CD14-positive monocyte (primary cell): ENCODE results near the gene PIH1D1. TPM values are rescaled to one million over a fixed set of nuclear protein-coding genes. Genes with fewer than 3 reads are reported as not detected.
A peak's percentile ranks its signal among the peaks of the same experiment; 100 is the strongest.

Experiments
- DNase-seq, 3 donors: peaks; one replicate each; pipeline ENCODE4 v3.0.0-alpha.2; 2011 to 2022
- H2AFZ ChIP-seq: 2 replicates; pipeline ENCODE4 v1.6.0; 2012; ENCODE audit warnings: mild to moderate bottlenecking, low read depth, low read length, inconsistent platforms; ENCODE audit not compliant: insufficient read depth, poor library complexity, severe bottlenecking
- H3K27ac ChIP-seq, 2 donors: 1 replicate in 1 of 2; 2 replicates in 1 of 2; pipeline ENCODE4 v1.5.1; 2012 to 2013; ENCODE audit warnings: low read length in 2 of 2, control low read depth in 1 of 2, inconsistent platforms in 1 of 2, low read depth in 1 of 2, mild to moderate bottlenecking in 1 of 2
- H3K27me3 ChIP-seq, 2 donors: one replicate each; pipeline versions ENCODE4 v1.6.0 to v1.6.1; 2011 to 2013; ENCODE audit warnings: low read length in 2 of 2; ENCODE audit not compliant: control insufficient read depth in 2 of 2, insufficient read depth in 2 of 2
- H3K36me3 ChIP-seq, 2 donors: replicated peaks in 1 of 2; 1 replicate in 1 of 2; 2 replicates in 1 of 2; pipeline versions ENCODE4 v1.5.1 to v1.6.1; 2012 to 2013; ENCODE audit warnings: low read length in 2 of 2, control low read depth in 1 of 2, inconsistent platforms in 1 of 2, mild to moderate bottlenecking in 1 of 2; ENCODE audit not compliant: insufficient read depth in 2 of 2, control insufficient read depth in 1 of 2
- H3K4me1 ChIP-seq, 2 donors: 1 replicate in 1 of 2; 2 replicates in 1 of 2; pipeline versions ENCODE4 v1.5.1 to v1.6.1; 2012 to 2013; ENCODE audit warnings: low read length in 2 of 2, control low read depth in 1 of 2, inconsistent platforms in 1 of 2, mild to moderate bottlenecking in 1 of 2, moderate library complexity in 1 of 2; ENCODE audit not compliant: insufficient read depth in 2 of 2, control insufficient read depth in 1 of 2
- H3K4me2 ChIP-seq: replicated peaks from 2 replicates; pipeline ENCODE3; 2012; ENCODE audit warnings: low read length, moderate library complexity, mild to moderate bottlenecking; ENCODE audit not compliant: poor library complexity, severe bottlenecking; ENCODE audit errors: extremely low read depth
- H3K4me3 ChIP-seq, 3 experiments: fragments of 200-600 bp in 1 of 3; sonication (generic) in 1 of 3; replicated peaks in 1 of 3; 1 replicate in 2 of 3; 2 replicates in 1 of 3; pipeline ENCODE4 v1.5.1; 2011 to 2013; ENCODE audit warnings: low read length in 3 of 3, mild to moderate bottlenecking in 3 of 3, control low read depth in 2 of 3, low read depth in 2 of 3, inconsistent platforms in 1 of 3, moderate library complexity in 1 of 3
- H3K79me2 ChIP-seq: 2 replicates; pipeline ENCODE4 v1.6.0; 2012; ENCODE audit warnings: mild to moderate bottlenecking, control low read depth, inconsistent platforms, low read length, moderate library complexity; ENCODE audit not compliant: insufficient read depth
- H3K9ac ChIP-seq: 2 replicates; pipeline ENCODE4 v1.6.0; 2017; ENCODE audit warnings: low read length, mild to moderate bottlenecking; ENCODE audit not compliant: insufficient read depth, poor library complexity, severe bottlenecking
- H3K9me3 ChIP-seq, 2 donors: replicated peaks in 1 of 2; 1 replicate in 1 of 2; 2 replicates in 1 of 2; pipeline versions ENCODE4 v1.5.1 to v1.6.1; 2012 to 2013; ENCODE audit warnings: low read length in 2 of 2, control low read depth in 1 of 2; ENCODE audit not compliant: control insufficient read depth in 1 of 2, insufficient read depth in 1 of 2
- H4K20me1 ChIP-seq: 2 replicates; pipeline ENCODE4 v1.6.0; 2012; ENCODE audit warnings: mild to moderate bottlenecking, low read length, control low read depth, moderate library complexity; ENCODE audit not compliant: insufficient read depth
- H3K27ac Mint-ChIP-seq, 7 donors: one replicate each; pipeline ENCODE4 v1.8.0; 2020; ENCODE audit warnings: mild to moderate bottlenecking in 7 of 7, mixed read lengths in 7 of 7, moderate library complexity in 6 of 7, inconsistent platforms in 2 of 7
- H3K27me3 Mint-ChIP-seq, 3 donors: one replicate each; pipeline ENCODE4 v1.8.0; 2021 to 2022; ENCODE audit warnings: low read depth in 3 of 3, mild to moderate bottlenecking in 3 of 3, mixed read lengths in 3 of 3, moderate library complexity in 3 of 3, inconsistent platforms in 1 of 3
- H3K36me3 Mint-ChIP-seq, 2 donors: one replicate each; pipeline ENCODE4 v1.8.0; 2020; ENCODE audit warnings: mixed read lengths in 2 of 2, inconsistent platforms in 1 of 2, mild to moderate bottlenecking in 1 of 2
- H3K4me1 Mint-ChIP-seq: one replicate; pipeline ENCODE4 v1.8.0; 2020; ENCODE audit warnings: mild to moderate bottlenecking, mixed read lengths
- H3K4me3 Mint-ChIP-seq, 2 donors: one replicate each; pipeline ENCODE4 v1.8.0; 2020; ENCODE audit warnings: mild to moderate bottlenecking in 2 of 2, mixed read lengths in 2 of 2, moderate library complexity in 1 of 2
- H3K9me3 Mint-ChIP-seq, 7 donors: one replicate each; pipeline ENCODE4 v1.8.0; 2020 to 2022; ENCODE audit warnings: mixed read lengths in 7 of 7, mild to moderate bottlenecking in 6 of 7, moderate library complexity in 6 of 7, inconsistent platforms in 2 of 7
- CTCF ChIP-seq: fragments of 200-600 bp; IDR thresholded peaks from one replicate; pipeline ENCODE4 v1.8.0; 2022; ENCODE audit warnings: antibody characterized with exemption, mild to moderate bottlenecking
- WGBS: methylation state at CpG from one replicate; pipeline ENCODE4 v1.1.5; 2013; ENCODE audit warnings: missing lambda C conversion rate; ENCODE audit not compliant: insufficient coverage; 5-methylcytosine and 5-hydroxymethylcytosine counted together
- intact Hi-C, 2 donors: fragments of 100-400 bp; cut with micrococcal nuclease; formaldehyde crosslinking; loops; one replicate each; pipeline versions ENCODE4 v1.15.0 to v1.15.1; 2023
- polyA plus RNA-seq, 3 donors: library from polyadenylated mRNA; depleted of rRNA in 1 of 3; unstranded in 2 of 3; stranded (reverse) in 1 of 3; fragments of 300-500 nt in 2 of 3; fragments of >200 nt in 1 of 3; fragmentation: Illumina TruSeq in 2 of 3; gene quantifications; 1 replicate in 2 of 3; 2 replicates in 1 of 3; pipeline ENCODE4 v1.2.3, GENCODE V29; 2012 to 2021

PIH1D1 gene
- polyA plus RNA-seq, 3 donors = 62.3 to 102 (median 83.9) TPM

GRCh38 chr19:49398931-49399330 is 52.7 kb downstream of the PIH1D1 start:
- peaks cover 4 to 7% (median 5%) of the 10 kb centered on the region in 3 donors for H3K27me3 Mint-ChIP-seq
- no peak for TF ChIP-seq CTCF
- H3K79me2 ChIP-seq = no peaks in the 10 kb centered on the region

GRCh38 chr19:49398001-49398615 is 53.5 kb downstream of the PIH1D1 start:
- intact Hi-C loops = no loop called here
- peak overlapping the region in 1 of 2 donors; percentile 13 for H3K4me3 Mint-ChIP-seq
- peaks cover 0 to 1% (median 0%) of the 10 kb centered on the region in 7 donors for H3K9me3 Mint-ChIP-seq
- no peak overlapping the region for H3K4me2 ChIP-seq
- no peaks in the 10 kb centered on the region for H3K4me1 ChIP-seq
- no peaks in the 10 kb centered on the region for H3K9me3 ChIP-seq
- no peak overlapping the region for H3K4me3 ChIP-seq
- H3K27me3 Mint-ChIP-seq = peaks cover 1 to 9% (median 5%) of the 10 kb centered on the region in 3 donors
- H3K79me2 ChIP-seq = no peaks in the 10 kb centered on the region
- no peak for DNase-seq
- H3K27ac Mint-ChIP-seq = peak overlapping the region in 1 of 7 donors; percentile 30
- H3K27me3 ChIP-seq = no peaks in the 10 kb centered on the region
- no peak overlapping the region for H3K9ac ChIP-seq
- no peaks in the 10 kb centered on the region for H3K36me3 ChIP-seq
- no peaks in the 10 kb centered on the region for H4K20me1 ChIP-seq
- H3K27ac ChIP-seq = no peak overlapping the region
- 94% methylated on average over 5 of the region's 11 CpGs for WGBS
- no peaks in the 10 kb centered on the region for H3K36me3 Mint-ChIP-seq
- no peak overlapping the region for H2AFZ ChIP-seq
- peaks cover 7% of the 10 kb centered on the region for H3K4me1 Mint-ChIP-seq
- no peak for TF ChIP-seq CTCF

More at GRCh38 chr19:49398931-49399330, 52.7 kb downstream of the PIH1D1 start:
- H3K4me3 ChIP-seq = no peak overlapping the region
- no peak for DNase-seq
- no peak overlapping the region for H3K9ac ChIP-seq
- intact Hi-C loops = no loop called here
- no peak overlapping the region for H3K4me3 Mint-ChIP-seq
- no peak overlapping the region for H3K27ac ChIP-seq
- no peaks in the 10 kb centered on the region for H3K4me1 ChIP-seq
- no peak overlapping the region for H2AFZ ChIP-seq
- no peaks in the 10 kb centered on the region for H3K36me3 ChIP-seq
- peaks cover 7% of the 10 kb centered on the region for H3K4me1 Mint-ChIP-seq
- no peak overlapping the region for H3K27ac Mint-ChIP-seq
- peaks cover 0 to 1% (median 0%) of the 10 kb centered on the region in 7 donors for H3K9me3 Mint-ChIP-seq
- H3K27me3 ChIP-seq = no peaks in the 10 kb centered on the region
- H3K4me2 ChIP-seq = no peak overlapping the region
- no peaks in the 10 kb centered on the region for H3K36me3 Mint-ChIP-seq
- H4K20me1 ChIP-seq = no peaks in the 10 kb centered on the region
- WGBS = 96% methylated on average over 5 of the region's 6 CpGs
- no peaks in the 10 kb centered on the region for H3K9me3 ChIP-seq
